GM06990 (cell line): ENCODE results near the gene HOXD4.

ENCODE experiments used
- DNase-seq: peaks from one replicate; pipeline ENCODE4 v3.0.0-alpha.2; 2011; ENCODE audit not compliant: insufficient read length; ENCODE audit errors: extremely low read depth
- H3K27me3 ChIP-seq: replicated peaks from 2 replicates; pipeline ENCODE4 v1.6.0; 2011; ENCODE audit warnings: low read length; ENCODE audit not compliant: control insufficient read depth, insufficient read depth
- H3K36me3 ChIP-seq: 2 replicates; pipeline ENCODE4 v1.5.1; 2011; ENCODE audit warnings: low read length; ENCODE audit not compliant: control insufficient read depth, insufficient read depth
- H3K4me3 ChIP-seq: replicated peaks from 2 replicates; pipeline ENCODE4 v1.5.1; 2011; ENCODE audit warnings: low read depth, mild to moderate bottlenecking, control low read depth, low read length
- TF ChIP-seq, protein P1 (sequence below): IDR thresholded peaks from 2 replicates; pipeline ENCODE4 v1.5.1; 2011; ENCODE audit warnings: low read length, control low read depth, mild to moderate bottlenecking, inconsistent platforms; ENCODE audit not compliant: insufficient read depth, poor library complexity, severe bottlenecking

The HOXD4 gene

DNA sequence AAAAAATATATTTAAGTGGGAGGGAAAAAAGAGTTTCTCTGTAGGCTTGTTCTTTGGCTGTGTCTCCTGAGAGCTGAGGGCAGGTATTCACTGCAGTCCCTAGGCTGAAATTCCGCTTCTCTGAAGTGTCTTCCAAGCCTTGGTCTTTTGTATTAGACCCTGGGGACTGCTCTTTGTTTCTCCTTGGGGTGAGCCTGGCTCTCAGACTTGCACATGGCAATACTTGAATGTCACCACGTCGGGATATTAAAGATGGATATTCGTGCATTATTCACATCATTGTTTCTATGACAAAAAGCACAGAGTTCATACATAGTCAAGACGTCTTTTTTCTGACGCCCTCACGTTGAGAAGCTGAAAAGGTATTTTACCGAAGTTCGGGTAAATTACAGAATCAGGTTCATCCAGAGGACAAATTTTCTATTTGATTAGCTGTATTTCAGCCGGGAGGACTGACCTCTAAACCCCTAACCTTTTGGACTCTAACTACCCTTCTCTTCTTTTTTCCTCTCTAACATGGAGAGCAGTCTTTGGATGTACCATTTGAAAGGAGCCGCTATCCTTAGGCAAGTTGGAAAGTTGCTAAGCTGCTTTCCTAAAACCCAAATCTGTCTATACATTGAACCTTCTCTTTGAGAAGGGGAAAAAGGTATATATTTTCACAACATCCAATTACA, 3.4 kb downstream of the HOXD4 start:
- Histone ChIP-seq H3K4me3 (no peak overlapping the region), H3K27me3 (peaks cover 2% of the 10 kb centered on the region; the same call in 1 of the 2 replicates)
- DNase-seq: no peak

DNA sequence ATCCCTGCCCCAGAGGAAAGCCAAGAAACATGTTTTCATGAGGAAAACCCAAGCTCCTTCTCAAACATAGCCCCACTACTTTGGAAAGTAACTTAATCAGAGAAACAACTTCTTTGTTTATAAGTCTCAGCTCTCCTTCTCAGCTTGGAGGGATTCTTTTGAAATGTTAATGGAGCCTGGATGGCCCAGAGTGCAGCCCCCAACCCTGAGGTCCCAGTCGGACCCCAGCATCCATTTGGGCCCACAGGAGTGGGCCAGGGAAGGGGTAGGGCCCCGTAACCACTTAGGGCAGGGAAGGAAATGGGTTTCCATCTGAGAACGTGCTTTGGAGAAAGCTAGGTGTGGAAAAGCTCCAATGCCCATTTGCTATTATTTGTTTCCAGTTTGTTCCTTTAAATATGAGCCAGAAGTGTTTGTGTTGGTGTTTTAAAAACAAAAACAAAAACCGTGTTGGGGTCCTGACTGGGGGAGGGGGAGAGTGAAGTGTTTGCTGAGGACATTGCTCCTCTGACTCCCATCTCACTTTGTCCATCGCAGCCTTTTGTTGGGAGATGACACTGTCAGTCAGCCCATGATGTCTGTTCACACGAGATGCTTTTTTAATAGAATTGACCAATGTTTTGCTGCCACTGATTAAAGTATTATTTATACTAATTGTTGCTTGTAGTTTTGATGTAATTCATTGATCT, 4.2 kb downstream of the HOXD4 start:
- Histone ChIP-seq H3K27me3 (peaks cover 1% of the 10 kb centered on the region; the same call in 1 of the 2 replicates), H3K36me3 (no peaks in the 10 kb centered on the region), H3K4me3 (no peak overlapping the region)
- DNase-seq: no peak
- TF ChIP-seq, protein P1, sequence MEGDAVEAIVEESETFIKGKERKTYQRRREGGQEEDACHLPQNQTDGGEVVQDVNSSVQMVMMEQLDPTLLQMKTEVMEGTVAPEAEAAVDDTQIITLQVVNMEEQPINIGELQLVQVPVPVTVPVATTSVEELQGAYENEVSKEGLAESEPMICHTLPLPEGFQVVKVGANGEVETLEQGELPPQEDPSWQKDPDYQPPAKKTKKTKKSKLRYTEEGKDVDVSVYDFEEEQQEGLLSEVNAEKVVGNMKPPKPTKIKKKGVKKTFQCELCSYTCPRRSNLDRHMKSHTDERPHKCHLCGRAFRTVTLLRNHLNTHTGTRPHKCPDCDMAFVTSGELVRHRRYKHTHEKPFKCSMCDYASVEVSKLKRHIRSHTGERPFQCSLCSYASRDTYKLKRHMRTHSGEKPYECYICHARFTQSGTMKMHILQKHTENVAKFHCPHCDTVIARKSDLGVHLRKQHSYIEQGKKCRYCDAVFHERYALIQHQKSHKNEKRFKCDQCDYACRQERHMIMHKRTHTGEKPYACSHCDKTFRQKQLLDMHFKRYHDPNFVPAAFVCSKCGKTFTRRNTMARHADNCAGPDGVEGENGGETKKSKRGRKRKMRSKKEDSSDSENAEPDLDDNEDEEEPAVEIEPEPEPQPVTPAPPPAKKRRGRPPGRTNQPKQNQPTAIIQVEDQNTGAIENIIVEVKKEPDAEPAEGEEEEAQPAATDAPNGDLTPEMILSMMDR: no peak

More for the DNA sequence above, 3.4 kb downstream of the HOXD4 start:
- H3K36me3 ChIP-seq: no peaks in the 10 kb centered on the region
- TF ChIP-seq, protein P1: no peak

DNA sequence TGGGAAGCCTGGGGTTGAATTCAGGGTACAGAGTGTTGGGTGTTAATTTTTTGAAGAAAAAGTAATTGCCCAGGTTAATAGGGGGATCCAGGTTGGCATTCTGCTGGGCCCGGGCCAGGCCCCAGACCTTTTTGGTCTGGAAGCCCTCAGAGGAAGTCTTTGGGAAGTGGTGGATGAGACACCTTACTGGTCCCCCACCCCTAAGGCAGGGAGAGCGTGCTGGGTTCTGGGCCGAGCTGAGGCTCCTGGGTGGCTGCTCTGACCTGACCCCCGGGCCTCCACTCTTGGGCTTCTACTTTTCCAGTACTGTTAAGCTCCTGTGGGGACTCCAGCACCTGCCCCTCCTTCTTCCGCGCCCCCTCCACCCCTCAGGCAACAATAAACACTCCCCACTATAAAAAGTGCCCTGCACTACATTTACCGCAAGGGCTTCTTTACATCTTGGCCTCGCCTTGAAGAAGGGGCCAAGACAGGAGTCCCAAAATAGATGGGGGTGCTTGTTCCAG, 5.0 kb downstream of the HOXD4 start:
- H3K4me3 ChIP-seq: no peak overlapping the region
- H3K36me3 ChIP-seq: no peaks in the 10 kb centered on the region
- TF ChIP-seq, protein P1: no peak
- DNase-seq: no peak
- H3K27me3 ChIP-seq: no peaks in the 10 kb centered on the region; the same call in 1 of the 2 replicates

DNA sequence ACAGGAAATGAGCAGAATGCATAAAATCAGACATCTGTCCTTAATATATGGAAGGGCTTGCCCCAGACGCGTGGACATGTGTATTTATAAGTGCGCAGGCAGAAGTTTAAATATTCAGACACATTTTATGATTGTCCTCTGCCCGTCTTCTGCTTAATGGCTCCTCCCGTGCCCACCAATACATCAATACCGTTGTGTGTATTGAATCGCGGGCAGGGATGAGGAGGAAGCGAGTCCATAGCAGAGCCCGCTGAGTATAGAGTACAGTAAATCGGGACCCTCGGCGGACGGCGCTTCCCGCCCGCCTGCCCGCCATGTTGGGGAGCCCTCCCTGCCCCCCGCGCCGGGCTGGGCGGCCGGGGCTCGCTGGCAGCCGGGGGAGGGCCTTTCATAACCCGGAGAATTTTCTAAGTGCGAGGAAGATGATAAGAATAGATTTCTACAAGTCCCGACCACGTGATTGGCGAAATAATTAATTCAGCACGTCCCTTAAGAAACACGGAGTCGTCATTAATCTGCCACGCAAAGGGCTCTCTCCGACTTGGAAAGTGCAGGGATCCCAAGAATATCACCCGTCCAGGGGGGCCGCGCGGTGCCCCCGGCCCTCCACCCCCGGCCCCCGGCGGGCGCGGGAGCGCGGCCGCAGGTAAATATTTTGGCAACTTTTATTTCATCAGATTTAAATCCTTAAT, 5.6 kb downstream of the HOXD4 start, which contains the start of gene HOXD3:
Gene HOXD3 (plus strand): TSS at position 501 of the 692 bp plus-strand sequence. CDS start 11,808 bp downstream, outside the sequence.
- no peaks in the 10 kb centered on the region; the same call in 1 of the 2 replicates for H3K27me3 ChIP-seq
- TF ChIP-seq, protein P1: no peak
- no peak within 1 kb of the TSS for H3K4me3 ChIP-seq
- H3K36me3 ChIP-seq: no peaks in the 10 kb centered on the region
- DNase-seq: no peak

DNA sequence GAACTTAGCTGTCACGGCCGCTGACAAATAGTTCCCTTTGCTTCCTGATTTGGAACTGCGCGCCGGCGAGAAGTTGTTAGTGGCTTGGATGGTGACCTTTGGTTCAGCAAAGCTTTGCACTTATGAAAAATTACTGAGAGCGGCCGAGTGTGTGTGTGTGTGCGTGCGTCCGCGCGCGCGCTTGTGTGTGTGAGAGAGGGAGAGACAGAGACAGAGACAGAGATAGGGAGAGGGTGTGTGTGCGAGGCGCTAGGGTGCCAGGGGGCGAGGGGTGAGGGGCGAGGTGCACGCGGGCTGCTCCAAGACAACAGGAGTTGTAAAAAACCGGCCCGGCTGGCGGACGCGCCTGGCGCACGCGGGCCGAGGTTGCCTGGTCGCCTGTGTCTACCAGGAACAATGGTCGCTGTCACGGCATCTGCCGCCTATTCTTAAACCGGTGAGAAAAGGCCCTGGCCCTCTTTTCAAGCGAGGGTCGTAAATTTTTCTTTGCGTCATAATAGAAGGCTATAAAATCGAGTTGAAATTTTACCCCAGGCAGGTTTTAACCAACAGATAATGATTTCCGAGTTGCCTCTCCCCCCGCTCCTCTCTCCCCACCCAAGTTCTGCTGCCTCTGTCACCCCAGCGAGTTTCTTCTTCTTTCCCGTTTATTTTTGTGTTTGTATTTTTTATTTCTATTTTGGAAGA, 6.3 kb downstream of the HOXD4 start:
- peaks cover 1% of the 10 kb centered on the region; the same call in 1 of the 2 replicates for H3K27me3 ChIP-seq
- H3K4me3 ChIP-seq: no peak overlapping the region
- no peaks in the 10 kb centered on the region for H3K36me3 ChIP-seq
- TF ChIP-seq, protein P1: no peak
- no peak for DNase-seq
